Islet of Langerhans (tissue), 1 donor: ENCODE results near the gene TPSB2.

Experiments
- FAIRE-seq: peaks from one replicate; lab custom pipeline; 2011; peaks lifted over from hg19 to GRCh38; lab: Jason Lieb, UNC

Gene TPSB2

DNA sequence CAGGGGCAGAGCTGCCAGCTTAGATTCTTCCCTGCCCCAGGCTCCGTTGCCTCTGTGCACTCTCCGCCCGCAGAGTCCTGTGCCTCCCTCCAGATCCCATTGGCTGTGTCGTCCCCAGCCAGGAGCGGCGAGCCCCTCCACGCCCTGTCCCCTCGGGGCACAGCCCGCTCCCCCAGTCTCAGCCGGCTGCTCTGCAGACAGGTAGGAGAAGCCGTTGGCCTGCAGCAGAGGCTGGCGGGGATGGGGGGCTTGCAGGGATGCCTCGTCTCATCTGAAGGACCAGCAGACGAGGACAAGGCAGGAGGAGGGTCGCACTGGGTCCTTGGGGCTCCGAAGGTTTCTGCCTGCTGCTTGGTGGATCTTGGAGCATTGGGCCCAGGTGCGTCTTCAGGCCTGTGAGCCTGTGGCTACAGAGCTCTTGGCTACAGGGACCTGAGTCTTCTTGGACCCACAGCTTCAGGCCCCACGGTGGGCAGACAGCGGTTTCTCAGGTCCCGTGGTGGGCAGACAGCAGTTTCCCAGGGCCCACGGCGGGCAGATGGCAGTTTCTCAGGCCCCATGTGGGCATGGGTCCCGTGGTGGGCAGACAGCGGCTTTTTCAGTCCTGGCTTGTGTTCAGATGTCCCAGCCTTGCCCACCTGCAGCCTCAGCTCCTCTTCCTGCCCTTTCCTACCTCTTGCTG lies 10.9 kb downstream of the TPSB2 start:
- no peak for FAIRE-seq

DNA sequence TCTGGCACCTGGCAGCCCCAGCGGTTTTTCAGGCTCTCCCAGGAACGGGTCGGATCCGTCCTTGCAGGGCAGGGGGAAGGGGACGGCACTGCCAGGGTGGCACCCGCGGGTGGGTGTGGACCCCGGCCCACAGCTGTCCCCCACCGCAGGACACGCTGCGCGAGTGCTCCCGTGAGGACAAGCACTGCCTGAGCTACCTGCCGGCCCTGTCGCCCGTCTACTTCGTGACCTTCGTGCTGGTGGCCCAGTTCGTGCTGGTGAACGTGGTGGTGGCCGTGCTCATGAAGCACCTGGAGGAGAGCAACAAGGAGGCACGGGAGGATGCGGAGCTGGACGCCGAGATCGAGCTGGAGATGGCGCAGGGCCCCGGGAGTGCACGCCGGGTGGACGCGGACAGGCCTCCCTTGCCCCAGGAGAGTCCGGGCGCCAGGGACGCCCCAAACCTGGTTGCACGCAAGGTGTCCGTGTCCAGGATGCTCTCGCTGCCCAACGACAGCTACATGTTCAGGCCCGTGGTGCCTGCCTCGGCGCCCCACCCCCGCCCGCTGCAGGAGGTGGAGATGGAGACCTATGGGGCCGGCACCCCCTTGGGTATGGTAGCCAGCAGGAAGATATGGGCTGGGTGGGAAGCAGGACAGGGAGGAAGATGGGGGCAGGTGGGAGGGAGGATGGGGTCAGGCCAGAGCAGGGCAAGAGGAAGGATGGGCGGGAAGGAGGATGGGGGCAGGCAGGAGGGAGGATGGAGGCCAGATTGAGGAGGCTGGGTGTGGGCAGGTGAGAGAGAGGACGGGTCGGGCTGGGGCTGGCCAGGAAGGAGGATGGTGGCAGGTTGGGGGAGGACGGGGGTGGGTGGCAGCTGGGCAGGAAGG lies 11.7 kb downstream of the TPSB2 start:
- no peak for FAIRE-seq

DNA sequence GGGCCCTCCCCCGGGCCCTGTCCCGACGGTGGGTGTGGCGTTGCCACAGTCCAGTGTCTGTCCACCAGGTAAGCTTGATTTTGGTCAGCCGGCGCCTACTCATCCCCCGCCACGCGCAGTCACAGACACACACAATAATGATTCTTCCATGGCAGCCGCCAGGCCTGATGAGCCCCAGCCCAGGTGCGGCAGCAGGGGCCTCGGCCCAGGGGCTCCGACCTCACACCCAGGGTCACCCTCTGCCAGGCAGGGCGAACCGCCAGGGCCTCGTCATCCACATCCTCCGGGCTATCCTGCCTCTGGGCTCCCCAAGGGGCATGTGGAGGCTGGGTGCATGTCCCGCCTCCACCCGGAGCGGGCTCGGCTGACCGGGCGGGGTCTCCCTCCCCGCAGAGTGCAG lies 12.5 kb downstream of the TPSB2 start:
- FAIRE-seq: no peak

DNA sequence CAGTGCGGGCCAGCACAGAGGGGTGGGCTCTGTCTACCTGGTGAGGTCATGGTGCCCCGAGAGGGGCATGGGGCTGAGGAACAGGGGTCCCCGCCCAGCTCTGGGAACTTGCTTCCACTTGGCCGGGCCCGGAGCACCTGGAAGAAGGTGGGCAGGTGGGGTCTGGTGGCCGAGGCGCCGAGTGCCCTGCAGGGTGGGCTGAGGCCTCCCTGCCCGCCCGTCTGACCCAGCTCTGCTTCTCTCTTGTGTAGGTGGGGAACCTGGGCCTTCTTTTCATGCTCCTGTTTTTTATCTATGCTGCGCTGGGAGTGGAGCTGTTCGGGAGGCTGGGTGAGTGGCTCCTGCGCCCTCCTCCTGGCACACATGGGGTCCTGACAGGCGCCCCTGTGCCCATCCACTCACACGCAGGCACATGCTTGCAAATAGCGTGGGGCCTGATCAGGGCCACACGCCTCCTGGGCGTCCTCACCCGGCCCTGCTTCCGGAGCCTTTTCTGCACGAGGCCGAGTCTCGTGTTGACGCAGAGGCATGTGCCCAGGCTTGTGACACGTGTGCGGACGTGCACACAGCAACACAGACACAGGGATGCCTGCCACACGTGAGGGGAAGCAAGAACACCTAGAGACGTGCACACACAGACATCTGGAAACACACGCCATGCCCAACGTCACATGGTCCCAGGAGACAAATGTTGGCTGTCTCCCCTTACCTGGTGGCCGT lies 13.1 kb downstream of the TPSB2 start:
- no peak for FAIRE-seq

DNA sequence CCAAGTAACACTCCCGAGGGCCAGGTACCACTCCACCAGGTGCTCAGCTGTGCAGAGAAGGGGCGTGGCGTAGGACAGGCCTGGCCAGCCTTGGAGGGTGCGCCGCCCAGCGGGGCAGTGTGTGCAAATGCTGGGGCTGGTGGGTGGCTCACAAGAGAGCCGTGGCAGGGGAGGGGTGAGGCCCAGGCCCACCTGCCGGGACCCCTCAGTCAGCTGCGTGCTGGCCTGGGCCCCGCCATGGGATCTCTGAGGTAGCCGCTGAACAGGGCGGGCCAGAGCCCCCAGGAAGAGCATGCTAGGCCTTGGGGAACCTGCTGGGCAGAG lies 13.7 kb downstream of the TPSB2 start:
- no peak for FAIRE-seq

DNA sequence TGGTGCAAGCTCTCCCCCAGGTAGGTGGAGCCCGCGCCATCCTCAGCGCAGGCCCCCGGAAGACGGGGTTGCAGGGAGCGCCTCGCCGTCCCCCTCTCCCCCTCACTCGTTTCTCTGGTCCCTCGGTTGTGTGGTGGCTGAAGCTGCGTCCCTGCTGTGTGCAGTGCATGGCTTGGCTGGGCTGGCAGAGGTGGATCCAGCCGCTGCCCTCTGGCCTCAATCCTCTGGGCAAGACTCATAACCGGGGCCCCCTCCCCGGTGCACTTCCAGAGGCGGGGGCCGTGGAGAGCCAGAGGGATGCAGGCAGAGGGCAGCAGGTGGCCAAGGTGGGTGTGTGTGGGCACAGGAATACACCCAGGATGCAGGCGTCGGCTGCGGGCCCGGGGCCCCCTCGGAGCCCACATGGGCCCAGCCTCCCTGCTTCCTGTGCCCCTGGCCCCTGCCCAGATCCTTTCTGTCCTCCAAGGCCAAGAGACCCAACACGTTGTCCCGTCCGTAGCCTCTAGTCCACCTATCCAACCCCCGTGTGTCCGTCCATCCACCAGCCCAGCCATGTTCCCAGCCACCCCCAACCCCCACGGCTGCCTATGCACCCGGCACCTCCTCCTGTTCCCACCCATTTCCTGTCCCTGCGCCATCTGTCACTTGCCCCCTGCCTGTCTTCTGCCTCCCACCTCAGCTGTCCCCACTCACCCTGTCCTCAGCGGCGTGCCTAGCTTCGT lies 14.2 kb downstream of the TPSB2 start:
- no peak for FAIRE-seq

DNA sequence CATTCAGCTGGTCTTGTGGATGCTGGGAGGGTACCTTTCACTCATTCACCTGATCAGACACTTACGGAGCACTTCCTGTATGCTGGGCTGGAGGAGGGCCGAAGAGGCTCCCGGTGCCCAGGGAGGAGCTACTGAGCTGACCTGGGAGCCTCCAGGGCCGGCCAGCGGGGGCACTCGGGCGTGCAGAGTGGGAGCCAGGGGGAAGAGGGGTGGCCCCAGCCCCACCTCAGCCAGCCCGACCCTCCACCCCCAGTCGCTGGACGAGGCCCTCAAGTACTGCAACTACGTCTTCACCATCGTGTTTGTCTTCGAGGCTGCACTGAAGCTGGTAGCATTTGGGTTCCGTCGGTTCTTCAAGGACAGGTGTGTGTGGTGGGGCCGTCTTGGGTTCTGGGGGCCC lies 15.3 kb downstream of the TPSB2 start:
- FAIRE-seq: no peak

DNA sequence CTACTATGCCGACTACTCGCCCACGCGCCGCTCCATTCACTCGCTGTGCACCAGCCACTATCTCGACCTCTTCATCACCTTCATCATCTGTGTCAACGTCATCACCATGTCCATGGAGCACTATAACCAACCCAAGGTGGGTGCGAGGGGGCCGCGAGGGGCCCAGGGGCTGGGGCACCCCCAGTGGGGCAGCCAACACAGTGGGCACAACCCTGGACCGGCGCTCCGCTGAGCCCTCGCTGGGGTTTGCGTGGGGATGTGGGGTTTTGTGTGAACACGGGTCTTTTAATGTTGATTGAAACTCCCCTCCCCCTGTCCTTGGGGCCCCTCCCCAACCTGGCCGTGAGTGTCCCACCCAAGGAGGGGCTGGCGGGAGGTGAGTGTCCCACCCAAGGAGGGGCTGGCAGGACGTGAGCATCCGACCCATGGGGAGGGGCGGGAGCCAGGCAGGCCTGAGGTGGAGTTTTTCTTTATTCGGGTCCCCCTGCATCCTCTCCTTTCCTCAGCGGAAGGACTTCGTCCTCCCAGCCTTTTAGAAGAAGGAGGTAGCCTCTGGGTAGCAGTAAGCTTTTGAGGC lies 16.1 kb downstream of the TPSB2 start:
- no peak for FAIRE-seq

DNA sequence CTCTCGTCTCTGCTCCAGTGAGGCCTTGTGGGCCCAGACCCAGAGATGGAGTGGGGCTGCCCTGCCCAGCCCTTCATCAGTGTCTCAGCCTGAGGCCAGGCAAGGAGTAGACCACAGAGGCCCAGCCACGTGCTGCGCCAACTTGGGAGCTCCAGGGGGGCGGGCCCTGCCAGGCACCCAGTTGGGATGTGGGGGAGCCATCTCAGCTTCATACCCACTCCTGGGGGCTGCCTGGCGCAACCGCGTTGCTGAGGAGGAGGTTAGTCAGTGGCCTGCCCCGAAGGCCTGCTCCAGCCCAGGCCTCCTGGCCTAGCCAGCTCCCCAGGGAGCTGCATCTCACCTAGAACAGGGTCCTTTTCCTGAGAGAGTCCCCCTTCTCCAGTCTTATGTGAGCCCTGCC lies 16.8 kb downstream of the TPSB2 start:
- FAIRE-seq: no peak

DNA sequence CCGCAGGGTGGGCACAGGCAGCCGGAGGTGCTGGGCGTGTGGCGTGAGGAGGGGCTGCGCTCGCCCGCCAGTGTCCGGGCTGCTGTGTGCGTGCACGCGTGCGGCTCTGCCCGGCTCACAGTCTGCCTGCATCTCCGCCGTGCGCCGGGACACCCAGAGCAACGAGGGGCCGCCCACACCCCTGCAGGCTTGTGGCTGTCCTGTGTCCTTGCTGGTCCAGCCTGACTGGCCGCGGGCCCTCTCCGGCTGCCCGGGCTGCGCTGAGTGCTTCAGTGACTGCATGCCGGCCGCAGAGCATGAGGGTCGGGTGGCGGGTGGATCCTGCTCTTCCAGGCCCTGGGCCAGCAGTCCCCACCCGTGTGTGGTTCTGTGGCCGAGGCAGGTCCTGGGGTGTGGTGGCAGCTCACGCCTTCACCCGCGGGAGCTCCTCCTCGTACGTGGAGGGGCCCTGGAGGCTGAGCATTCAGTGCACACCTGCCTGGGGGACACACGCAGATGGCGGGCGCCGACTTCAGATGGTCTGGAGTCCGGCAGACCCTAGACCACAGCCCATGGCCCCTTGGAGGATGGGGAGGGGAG lies 17.3 kb downstream of the TPSB2 start:
- FAIRE-seq: no peak

DNA sequence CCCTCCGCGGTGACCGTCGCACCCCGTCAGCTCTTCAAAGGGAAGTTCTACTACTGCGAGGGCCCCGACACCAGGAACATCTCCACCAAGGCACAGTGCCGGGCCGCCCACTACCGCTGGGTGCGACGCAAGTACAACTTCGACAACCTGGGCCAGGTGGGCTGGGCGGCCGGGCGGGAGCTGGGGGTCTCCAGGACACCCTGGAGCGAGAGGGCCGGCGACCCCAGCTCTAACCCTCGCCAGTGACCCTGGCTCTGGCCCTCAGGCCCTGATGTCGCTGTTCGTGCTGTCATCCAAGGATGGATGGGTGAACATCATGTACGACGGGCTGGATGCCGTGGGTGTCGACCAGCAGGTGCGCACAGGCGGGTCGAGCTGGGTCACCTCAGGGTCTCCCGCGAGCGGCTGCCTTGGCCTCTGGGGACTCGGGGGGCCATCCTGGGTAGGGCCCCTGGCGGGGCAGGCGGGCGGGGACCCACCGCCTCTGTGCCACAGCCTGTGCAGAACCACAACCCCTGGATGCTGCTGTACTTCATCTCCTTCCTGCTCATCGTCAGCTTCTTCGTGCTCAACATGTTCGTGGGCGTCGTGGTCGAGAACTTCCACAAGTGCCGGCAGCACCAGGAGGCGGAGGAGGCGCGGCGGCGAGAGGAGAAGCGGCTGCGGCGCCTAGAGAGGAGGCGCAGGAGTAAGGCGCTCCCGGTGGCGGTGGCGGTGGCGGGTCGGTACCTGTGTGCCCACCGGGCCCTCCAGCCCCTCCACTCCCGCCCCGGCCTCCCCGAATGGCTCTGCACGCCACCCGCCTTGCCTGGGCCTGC lies 18.3 kb downstream of the TPSB2 start:
- no peak for FAIRE-seq

DNA sequence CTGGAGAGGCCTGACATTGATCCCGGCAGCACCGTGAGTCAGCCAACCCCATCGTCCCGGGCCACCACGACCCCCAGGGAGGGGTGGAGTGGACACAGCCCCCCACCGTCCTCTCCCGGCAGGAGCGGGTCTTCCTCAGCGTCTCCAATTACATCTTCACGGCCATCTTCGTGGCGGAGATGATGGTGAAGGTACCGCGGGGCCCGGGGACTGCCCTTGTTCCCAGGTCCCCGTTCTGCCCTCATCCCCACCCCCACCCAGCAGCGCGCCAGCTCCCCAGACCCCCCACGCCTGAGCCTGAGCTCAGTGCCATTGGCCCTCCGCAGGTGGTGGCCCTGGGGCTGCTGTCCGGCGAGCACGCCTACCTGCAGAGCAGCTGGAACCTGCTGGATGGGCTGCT lies 19.5 kb downstream of the TPSB2 start:
- FAIRE-seq: no peak

DNA sequence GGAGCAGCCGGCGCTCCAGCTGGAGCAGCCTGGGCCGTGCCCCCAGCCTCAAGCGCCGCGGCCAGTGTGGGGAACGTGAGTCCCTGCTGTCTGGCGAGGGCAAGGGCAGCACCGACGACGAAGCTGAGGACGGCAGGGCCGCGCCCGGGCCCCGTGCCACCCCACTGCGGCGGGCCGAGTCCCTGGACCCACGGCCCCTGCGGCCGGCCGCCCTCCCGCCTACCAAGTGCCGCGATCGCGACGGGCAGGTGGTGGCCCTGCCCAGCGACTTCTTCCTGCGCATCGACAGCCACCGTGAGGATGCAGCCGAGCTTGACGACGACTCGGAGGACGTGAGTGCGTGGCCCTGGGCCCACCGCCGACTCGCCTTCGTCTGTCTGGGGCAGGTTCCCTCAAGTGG lies 20.9 kb downstream of the TPSB2 start:
- no peak for FAIRE-seq

DNA sequence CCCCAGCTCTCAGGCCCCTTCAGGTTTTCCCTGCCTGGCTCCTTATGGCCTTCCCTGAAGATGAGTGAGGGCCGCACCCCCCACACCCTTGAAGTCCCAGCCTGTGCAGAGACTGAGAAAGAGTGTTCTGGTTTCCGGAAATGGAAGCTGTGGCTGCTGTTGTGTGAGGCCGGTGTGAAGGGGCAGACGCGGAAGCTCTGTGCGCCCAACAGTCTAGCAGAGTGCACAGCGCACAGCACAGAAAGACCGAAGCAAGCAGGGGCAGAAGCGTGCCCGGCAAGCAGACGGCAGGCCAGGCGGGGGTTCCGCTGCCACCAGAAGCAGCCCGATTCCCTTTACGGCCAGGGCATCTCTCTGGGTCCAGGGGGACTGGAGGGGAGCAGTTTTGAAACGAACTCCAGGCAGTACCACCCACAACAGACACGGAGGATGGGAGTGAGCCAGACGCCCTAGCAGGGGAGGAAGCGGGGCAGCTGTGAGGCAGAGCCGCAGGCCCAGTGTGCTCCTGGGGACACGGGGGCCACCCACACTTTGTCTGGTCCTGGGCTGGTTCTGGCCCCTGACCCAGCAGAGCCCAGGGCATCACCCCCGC lies 21.6 kb downstream of the TPSB2 start:
- no peak for FAIRE-seq

DNA sequence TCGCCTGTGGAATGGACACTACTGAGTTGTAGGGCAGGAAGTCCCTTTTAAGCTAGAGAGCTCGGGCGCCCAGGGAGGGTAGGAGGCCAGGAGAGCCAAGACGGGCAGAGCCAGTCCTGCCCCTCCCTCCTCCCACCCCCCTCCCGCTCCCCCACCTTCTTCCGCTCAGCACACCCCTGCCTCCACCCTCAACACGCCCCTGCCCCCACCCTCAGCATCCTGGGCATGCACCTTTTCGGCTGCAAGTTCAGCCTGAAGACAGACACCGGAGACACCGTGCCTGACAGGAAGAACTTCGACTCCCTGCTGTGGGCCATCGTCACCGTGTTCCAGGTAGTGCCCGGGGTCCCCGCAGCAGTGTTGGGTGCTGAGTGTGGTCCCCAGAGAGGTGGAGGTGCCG lies 23.2 kb downstream of the TPSB2 start:
- FAIRE-seq: no peak

DNA sequence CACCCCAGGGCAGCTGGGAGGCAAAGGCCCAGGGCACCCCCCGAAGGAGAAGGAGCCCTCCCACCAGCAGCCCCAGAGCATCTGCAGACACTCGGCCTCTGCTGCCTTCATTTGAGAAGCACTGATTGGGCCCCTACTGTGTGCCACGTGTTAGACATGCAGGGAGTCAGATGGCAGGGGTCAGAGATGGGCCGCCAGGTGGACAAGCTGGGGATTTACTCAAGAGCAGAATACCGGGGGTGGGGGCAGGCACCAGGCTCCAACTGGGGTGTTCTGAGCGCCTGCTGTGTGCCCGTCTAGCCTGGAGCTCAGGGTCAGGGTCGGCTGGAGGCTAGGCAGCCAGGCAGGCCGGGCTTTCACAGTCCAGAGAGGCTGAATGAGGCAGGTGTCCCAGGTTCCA lies 23.7 kb downstream of the TPSB2 start:
- FAIRE-seq: no peak

DNA sequence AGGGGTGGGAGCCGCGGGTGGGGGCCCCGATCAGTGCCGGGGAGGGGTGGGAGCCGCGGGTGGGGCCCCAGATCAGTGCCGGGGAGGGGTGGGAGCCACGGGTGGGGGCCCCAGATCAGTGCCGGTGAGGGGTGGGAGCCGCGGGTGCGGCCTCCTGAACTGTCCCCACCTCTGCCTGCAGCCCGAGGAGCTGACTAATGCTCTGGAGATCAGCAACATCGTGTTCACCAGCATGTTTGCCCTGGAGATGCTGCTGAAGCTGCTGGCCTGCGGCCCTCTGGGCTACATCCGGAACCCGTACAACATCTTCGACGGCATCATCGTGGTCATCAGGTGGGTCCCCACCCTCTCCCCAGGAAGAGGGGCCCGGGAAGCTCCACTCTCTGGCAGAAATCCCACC lies 25.1 kb downstream of the TPSB2 start:
- FAIRE-seq: no peak

DNA sequence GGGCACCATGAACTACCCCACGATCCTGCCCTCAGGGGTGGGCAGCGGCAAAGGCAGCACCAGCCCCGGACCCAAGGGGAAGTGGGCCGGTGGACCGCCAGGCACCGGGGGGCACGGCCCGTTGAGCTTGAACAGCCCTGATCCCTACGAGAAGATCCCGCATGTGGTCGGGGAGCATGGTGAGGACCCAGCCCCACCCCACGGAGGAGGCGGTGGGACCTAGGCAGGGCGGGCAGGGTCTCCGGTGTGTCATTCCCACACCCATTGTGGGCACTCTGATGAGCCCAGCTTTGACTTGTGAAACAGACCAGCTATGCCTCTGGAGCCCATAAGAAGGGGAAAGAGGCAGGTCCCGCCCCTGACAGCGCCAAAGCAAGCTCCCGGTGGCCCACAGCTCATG lies 27.7 kb downstream of the TPSB2 start:
- FAIRE-seq: no peak

DNA sequence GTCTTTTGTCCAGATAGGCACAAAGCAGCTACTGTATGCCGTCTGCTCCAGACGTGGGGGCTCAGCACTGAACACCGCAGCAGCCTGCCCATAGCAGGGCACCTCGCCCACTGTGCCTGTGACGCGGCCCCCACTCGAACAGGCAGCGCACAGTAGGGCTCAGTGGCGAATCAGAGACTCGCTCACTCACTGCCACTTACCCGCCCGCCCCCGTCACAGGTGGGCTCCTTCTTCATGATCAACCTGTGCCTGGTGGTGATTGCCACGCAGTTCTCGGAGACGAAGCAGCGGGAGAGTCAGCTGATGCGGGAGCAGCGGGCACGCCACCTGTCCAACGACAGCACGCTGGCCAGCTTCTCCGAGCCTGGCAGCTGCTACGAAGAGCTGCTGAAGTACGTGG lies 28.5 kb downstream of the TPSB2 start:
- FAIRE-seq: no peak

DNA sequence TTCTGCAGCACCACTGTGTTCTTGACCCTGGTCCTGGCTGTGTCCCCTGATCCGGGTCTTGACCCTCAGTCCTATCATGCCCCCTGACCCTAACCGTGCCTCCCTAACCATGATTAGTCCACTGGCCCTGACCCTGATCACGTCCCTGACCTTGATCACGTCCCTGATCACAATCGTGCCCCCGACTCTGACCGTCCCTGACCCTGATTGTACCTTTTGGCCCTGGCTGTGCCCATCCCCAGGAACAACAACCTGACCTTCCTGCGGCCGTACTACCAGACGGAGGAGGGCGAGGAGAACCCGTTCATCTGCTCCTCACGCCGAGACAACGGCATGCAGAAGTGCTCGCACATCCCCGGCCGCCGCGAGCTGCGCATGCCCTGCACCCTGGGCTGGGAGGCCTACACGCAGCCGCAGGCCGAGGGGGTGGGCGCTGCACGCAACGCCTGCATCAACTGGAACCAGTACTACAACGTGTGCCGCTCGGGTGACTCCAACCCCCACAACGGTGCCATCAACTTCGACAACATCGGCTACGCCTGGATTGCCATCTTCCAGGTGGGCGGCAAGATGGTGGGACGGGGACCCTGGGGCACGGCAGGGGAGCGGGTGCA lies 29.9 kb downstream of the TPSB2 start:
- no peak for FAIRE-seq
